Purkinje cell (primary cell): ENCODE data around the gene CPHXL2. TPM values are rescaled to one million over a fixed set of nuclear protein-coding genes. Genes with fewer than 3 reads are reported as not detected.

Experiments
- polyA plus RNA-seq: library from polyadenylated mRNA; unstranded; fragments of >200 nt; fragmentation: Nextera tagmentation; gene quantifications from 2 replicates; pipeline ENCODE4 v1.2.1, GENCODE V29; 2014

CPHXL2 gene
- not detected in 2 replicates for polyA plus RNA-seq

GRCh38 chr16:75676909-75677308 lies at the start of gene CPHXL2:
CPHXL2 (minus strand) TSS chr16:75677009; CDS start chr16:75676999, 10 bp downstream.

DNA sequence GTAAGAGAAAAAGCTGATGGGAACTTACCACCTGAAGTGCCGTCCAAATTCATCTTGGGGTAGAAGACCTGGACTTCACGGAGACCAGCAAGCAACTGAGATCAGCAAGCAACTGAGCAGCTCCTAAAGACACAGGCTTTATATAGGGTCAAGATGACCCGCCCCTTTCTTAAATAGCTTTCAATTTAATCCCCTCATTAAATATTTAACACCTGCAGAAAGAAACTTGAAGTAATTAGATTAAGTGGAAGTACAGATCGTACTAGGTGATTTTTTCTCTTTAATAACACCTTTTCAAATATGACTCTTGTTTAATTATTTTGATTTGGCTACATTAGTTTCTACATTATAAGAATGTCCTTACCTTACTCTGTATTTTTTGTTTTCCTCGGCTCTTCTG lies 49.6 kb upstream of the CPHXL2 start, which contains the start of gene CPHXL:
Gene CPHXL, minus strand, starts transcription at position 101 of the 400 bp plus-strand sequence. Its CDS starts 48 bp downstream, at position 53.

DNA sequence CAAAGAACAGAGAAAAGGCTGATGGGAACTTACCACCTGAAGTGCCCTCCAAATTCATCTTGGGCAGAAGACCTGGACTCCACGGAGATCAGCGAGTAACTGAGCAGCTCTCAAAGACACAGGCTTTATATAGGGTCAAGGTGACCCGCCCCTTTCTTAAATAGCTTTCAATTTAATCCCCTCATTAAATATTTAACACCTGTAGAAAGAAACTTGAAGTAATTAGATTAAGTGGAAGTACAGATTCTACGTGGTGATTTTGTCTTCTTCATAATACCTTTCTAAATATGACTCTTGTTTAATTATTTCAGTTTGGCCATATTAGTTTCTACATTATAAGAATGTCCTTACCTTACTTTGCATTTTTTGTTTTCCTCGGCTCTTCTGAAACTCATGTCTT lies 24.6 kb upstream of the CPHXL2 start, which contains the start of gene DUXB:
Gene DUXB, minus strand, starts transcription at position 101 of the 400 bp plus-strand sequence. Its CDS starts 43 bp downstream, at position 58.

GRCh38 chr16:75647492-75648264 lies 29.1 kb downstream of the CPHXL2 start, which contains the start of the genes KARS1 and TERF2IP:
KARS1 (minus strand) TSS chr16:75647665; CDS start chr16:75647639, 26 bp downstream.
TERF2IP (plus strand) TSS chr16:75647773; CDS start chr16:75647883, 110 bp downstream.

DNA sequence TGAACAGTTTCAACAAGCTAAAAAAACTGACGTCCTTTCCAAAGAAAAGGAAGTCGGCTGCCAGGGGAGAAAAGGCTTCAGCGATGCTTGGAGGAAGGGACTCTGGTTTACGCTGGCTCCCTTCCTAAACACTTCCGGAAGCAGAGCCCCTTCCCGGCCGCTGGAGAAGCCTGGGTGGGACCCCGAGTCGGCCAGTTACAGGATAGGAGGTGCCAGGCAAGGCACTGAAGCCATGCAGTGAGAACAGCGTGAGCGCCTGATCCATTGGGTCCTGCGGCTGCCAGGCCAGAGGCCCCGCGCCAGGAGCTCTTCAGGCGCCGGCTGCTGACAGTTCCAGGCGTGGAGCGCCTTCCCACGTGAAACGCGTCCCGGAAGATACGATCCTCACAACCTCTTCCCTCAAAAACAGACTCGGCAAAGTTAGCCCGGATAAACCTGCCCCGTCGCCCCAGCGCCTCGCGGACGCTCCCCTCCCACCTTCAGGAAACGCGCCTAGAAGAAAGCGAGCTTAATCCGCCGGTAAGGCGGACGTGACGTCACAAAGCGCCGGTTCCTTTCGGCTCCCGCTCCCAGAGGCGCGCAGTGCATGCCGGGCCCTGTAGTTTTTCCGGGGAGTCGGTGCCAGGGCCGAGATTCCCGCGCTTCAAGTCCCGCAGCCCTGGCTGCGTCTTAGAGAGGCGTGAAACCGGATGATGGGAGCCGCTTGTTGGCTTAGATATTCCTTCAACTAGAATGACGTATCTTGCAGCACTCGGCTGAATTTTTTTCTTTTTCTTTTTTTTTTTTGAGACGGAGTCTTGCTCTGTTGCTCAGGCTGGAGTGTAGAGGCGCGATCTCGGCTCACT lies 53.8 kb downstream of the CPHXL2 start, which contains the start of gene ADAT1:
Gene ADAT1, minus strand, starts transcription at position 521 of the 845 bp plus-strand sequence. CDS start 2,482 bp downstream, outside the sequence.

Other genes with a start within 250 kb of the CPHXL2 start
- 102 and 108 TPM in 2 replicates for gene CFDP1, start 243.5 kb downstream of the CPHXL2 start, polyA plus RNA-seq
- gene TMEM170A, start 212.3 kb downstream of the CPHXL2 start, polyA plus RNA-seq: 32.0 and 36.9 TPM in 2 replicates
- gene CHST6, start 181.6 kb downstream of the CPHXL2 start, polyA plus RNA-seq: 0.07 TPM in 1 of 2 replicates, not detected in the other
- gene CHST5, start 140.9 kb downstream of the CPHXL2 start, polyA plus RNA-seq: 0.14 TPM in 1 of 2 replicates, not detected in the other
- gene TMEM231, start 120.8 kb downstream of the CPHXL2 start, polyA plus RNA-seq: 6.5 and 8.3 TPM in 2 replicates
- 3,090 and 3,287 TPM in 2 replicates for gene GABARAPL2, start 110.6 kb downstream of the CPHXL2 start, polyA plus RNA-seq
- 5.4 and 8.0 TPM in 2 replicates for gene ADAT1, start 53.7 kb downstream of the CPHXL2 start, polyA plus RNA-seq
- gene KARS1, start 29.3 kb downstream of the CPHXL2 start, polyA plus RNA-seq: 80.5 and 116 TPM in 2 replicates
- gene TERF2IP, start 29.2 kb downstream of the CPHXL2 start, polyA plus RNA-seq: 180 and 205 TPM in 2 replicates
- gene DUXB, start 24.5 kb upstream of the CPHXL2 start, polyA plus RNA-seq: not detected in 2 replicates
- gene CPHXL, start 49.5 kb upstream of the CPHXL2 start, polyA plus RNA-seq: not detected in 2 replicates